Measurements from ENCODE around the gene PTPRU. TPM values are rescaled to one million over a fixed set of nuclear protein-coding genes. Genes with fewer than 3 reads are reported as not detected.
A peak's percentile ranks its signal among the peaks of the same experiment; 100 is the strongest.

Gene PTPRU
- total RNA-seq, 1 experiment from 2014 or later: not detected

DNA sequence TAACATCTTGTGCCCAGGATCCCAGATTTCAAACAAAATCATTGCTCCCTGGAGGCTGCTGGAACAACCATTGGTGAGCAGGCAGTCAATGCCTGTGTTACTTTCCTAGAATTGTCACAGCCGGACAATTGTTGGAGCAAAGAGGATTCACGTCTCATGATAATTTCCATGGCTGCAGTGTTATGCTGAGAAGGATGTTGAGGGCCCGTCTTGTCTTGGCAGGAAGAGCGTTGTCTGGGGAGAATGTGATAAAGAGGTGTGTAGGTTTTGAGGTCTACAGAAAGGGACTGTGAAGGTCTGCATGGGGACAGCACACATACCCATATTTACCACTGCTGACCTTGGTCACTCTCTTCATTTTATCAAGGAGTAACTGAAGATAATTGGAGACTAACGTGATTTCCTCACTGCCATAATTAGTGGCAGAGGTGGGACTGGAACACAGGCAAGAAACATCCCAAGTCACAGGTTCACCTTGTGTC lies 11.9 kb upstream of the PTPRU start:
- no peak overlapping the region for H3K9ac ChIP-seq (ENCODE audit: low read length)
- H3K9me2 ChIP-seq (replicated peaks; ENCODE audit: insufficient read depth, low read length): no peaks in the 10 kb centered on the region
- no peaks in the 10 kb centered on the region for H4K20me1 ChIP-seq (ENCODE audit: insufficient read depth, low read depth, low read length)
- H3K9me3 ChIP-seq (ENCODE audit: low read length): no peaks in the 10 kb centered on the region
- H3K36me3 ChIP-seq (ENCODE audit: insufficient read depth, low read length): no peaks in the 10 kb centered on the region
- no peak overlapping the region for H3K4me3 ChIP-seq (ENCODE audit: low read length)
- H3K79me2 ChIP-seq (ENCODE audit: low read length): peaks cover 43% of the 10 kb centered on the region
- H3K4me2 ChIP-seq (ENCODE audit: low read depth, low read length, poor library complexity, severe bottlenecking): no peak overlapping the region
- H2AFZ ChIP-seq (ENCODE audit: low read length): no peak overlapping the region
- H3K27me3 ChIP-seq (ENCODE audit: low read length): no peaks in the 10 kb centered on the region
- peaks cover 1% of the 10 kb centered on the region for H3K4me1 ChIP-seq (ENCODE audit: low read length)
- no peak for DNase-seq
- H3K27ac ChIP-seq (ENCODE audit: low read length): no peak overlapping the region

- no peak overlapping the region for H3K9ac ChIP-seq (ENCODE audit: low read length)
These were observed 11.0 kb upstream of the PTPRU start for GRCh38 chr1:29225361-29225760.

GRCh38 chr1:29227511-29227910 lies 8.8 kb upstream of the PTPRU start:
- Histone ChIP-seq H3K4me1 (ENCODE audit: low read length) (peaks cover 15% of the 10 kb centered on the region), H3K9me3 (ENCODE audit: low read length) (no peaks in the 10 kb centered on the region), H3K36me3 (ENCODE audit: insufficient read depth, low read length) (no peaks in the 10 kb centered on the region), H4K20me1 (ENCODE audit: insufficient read depth, low read depth, low read length) (no peaks in the 10 kb centered on the region), H3K27me3 (ENCODE audit: low read length) (no peaks in the 10 kb centered on the region), H3K27ac (ENCODE audit: low read length) (no peak overlapping the region), H3K9me2 (replicated peaks; ENCODE audit: insufficient read depth, low read length) (no peaks in the 10 kb centered on the region), H3K4me2 (ENCODE audit: low read depth, low read length, poor library complexity, severe bottlenecking) (no peak overlapping the region), H3K79me2 (ENCODE audit: low read length) (peaks cover 53% of the 10 kb centered on the region), H3K4me3 (ENCODE audit: low read length) (no peak overlapping the region), H2AFZ (ENCODE audit: low read length) (no peak overlapping the region), H3K9ac (ENCODE audit: low read length) (no peak overlapping the region)
- no peak for DNase-seq

More at GRCh38 chr1:29225361-29225760, 11.0 kb upstream of the PTPRU start:
- H4K20me1 ChIP-seq (ENCODE audit: insufficient read depth, low read depth, low read length): no peaks in the 10 kb centered on the region
- no peak overlapping the region for H2AFZ ChIP-seq (ENCODE audit: low read length)
- H3K9me2 ChIP-seq (replicated peaks; ENCODE audit: insufficient read depth, low read length): no peaks in the 10 kb centered on the region
- no peak overlapping the region for H3K4me2 ChIP-seq (ENCODE audit: low read depth, low read length, poor library complexity, severe bottlenecking)
- no peaks in the 10 kb centered on the region for H3K27me3 ChIP-seq (ENCODE audit: low read length)
- H3K36me3 ChIP-seq (ENCODE audit: insufficient read depth, low read length): no peaks in the 10 kb centered on the region
- H3K79me2 ChIP-seq (ENCODE audit: low read length): peaks cover 53% of the 10 kb centered on the region
- H3K27ac ChIP-seq (ENCODE audit: low read length): no peak overlapping the region
- H3K4me1 ChIP-seq (ENCODE audit: low read length): peaks cover 9% of the 10 kb centered on the region
- DNase-seq: no peak
- H3K9me3 ChIP-seq (ENCODE audit: low read length): no peaks in the 10 kb centered on the region
- H3K4me3 ChIP-seq (ENCODE audit: low read length): no peak overlapping the region

GRCh38 chr1:29230204-29230552 lies 6.1 kb upstream of the PTPRU start:
- H3K36me3 ChIP-seq (ENCODE audit: insufficient read depth, low read length): no peaks in the 10 kb centered on the region
- H3K27me3 ChIP-seq (ENCODE audit: low read length): no peaks in the 10 kb centered on the region
- no peaks in the 10 kb centered on the region for H3K9me2 ChIP-seq (replicated peaks; ENCODE audit: insufficient read depth, low read length)
- peak overlapping the region; percentile 84 for H3K9ac ChIP-seq (ENCODE audit: low read length)
- no peak overlapping the region for H3K27ac ChIP-seq (ENCODE audit: low read length)
- peak overlapping the region; percentile 81 for H3K4me3 ChIP-seq (ENCODE audit: low read length)
- no peaks in the 10 kb centered on the region for H4K20me1 ChIP-seq (ENCODE audit: insufficient read depth, low read depth, low read length)
- no peak overlapping the region; the same call in 1 of the 2 replicates for H2AFZ ChIP-seq (ENCODE audit: low read length)
- peaks cover 41% of the 10 kb centered on the region for H3K79me2 ChIP-seq (ENCODE audit: low read length)
- H3K4me1 ChIP-seq (ENCODE audit: low read length): peaks cover 24% of the 10 kb centered on the region
- H3K4me2 ChIP-seq (ENCODE audit: low read depth, low read length, poor library complexity, severe bottlenecking): peak overlapping the region; percentile 79
- no peak for DNase-seq
- no peaks in the 10 kb centered on the region for H3K9me3 ChIP-seq (ENCODE audit: low read length)

- H3K9me2 ChIP-seq (replicated peaks; ENCODE audit: insufficient read depth, low read length): no peaks in the 10 kb centered on the region
- H3K4me2 ChIP-seq (ENCODE audit: low read depth, low read length, poor library complexity, severe bottlenecking): peak within 1 kb of the TSS; percentile 79
- H3K9me3 ChIP-seq (ENCODE audit: low read length): no peaks in the 10 kb centered on the region
- H4K20me1 ChIP-seq (ENCODE audit: insufficient read depth, low read depth, low read length): no peaks in the 10 kb centered on the region
- no peak within 1 kb of the TSS for H3K27ac ChIP-seq (ENCODE audit: low read length)
- H3K79me2 ChIP-seq (ENCODE audit: low read length): peaks cover 36% of the 10 kb centered on the region
- H2AFZ ChIP-seq (ENCODE audit: low read length): peak within 1 kb of the TSS; percentile 74
- H3K36me3 ChIP-seq (ENCODE audit: insufficient read depth, low read length): no peaks in the 10 kb centered on the region
- peak within 1 kb of the TSS; percentile 84 for H3K9ac ChIP-seq (ENCODE audit: low read length)
- DNase-seq: peak; percentile 96
- H3K4me1 ChIP-seq (ENCODE audit: low read length): peaks cover 24% of the 10 kb centered on the region
- no peaks in the 10 kb centered on the region for H3K27me3 ChIP-seq (ENCODE audit: low read length)
- peak within 1 kb of the TSS; percentile 81 for H3K4me3 ChIP-seq (ENCODE audit: low read length)
These were observed 5.6 kb upstream of the PTPRU start, which contains the start of gene MECR for GRCh38 chr1:29230553-29231378. Gene MECR, minus strand, starts transcription at chr1:29230934. Its CDS starts 28 bp downstream, at chr1:29230906.

- H3K9ac ChIP-seq (ENCODE audit: low read length): no peak overlapping the region
These were observed 3.9 kb upstream of the PTPRU start for GRCh38 chr1:29232387-29232786.

GRCh38 chr1:29233693-29234092 lies 2.6 kb upstream of the PTPRU start:
- no peak overlapping the region for H3K9ac ChIP-seq (ENCODE audit: low read length)
- H3K9me3 ChIP-seq (ENCODE audit: low read length): no peaks in the 10 kb centered on the region
- no peak overlapping the region for H3K4me2 ChIP-seq (ENCODE audit: low read depth, low read length, poor library complexity, severe bottlenecking)
- H4K20me1 ChIP-seq (ENCODE audit: insufficient read depth, low read depth, low read length): no peaks in the 10 kb centered on the region
- peaks cover 31% of the 10 kb centered on the region for H3K4me1 ChIP-seq (ENCODE audit: low read length)
- H3K27me3 ChIP-seq (ENCODE audit: low read length): no peaks in the 10 kb centered on the region
- no peaks in the 10 kb centered on the region for H3K9me2 ChIP-seq (replicated peaks; ENCODE audit: insufficient read depth, low read length)
- H2AFZ ChIP-seq (ENCODE audit: low read length): no peak overlapping the region
- no peak overlapping the region for H3K27ac ChIP-seq (ENCODE audit: low read length)
- H3K79me2 ChIP-seq (ENCODE audit: low read length): peaks cover 19% of the 10 kb centered on the region
- DNase-seq: no peak
- no peaks in the 10 kb centered on the region for H3K36me3 ChIP-seq (ENCODE audit: insufficient read depth, low read length)
- no peak overlapping the region for H3K4me3 ChIP-seq (ENCODE audit: low read length)

More at GRCh38 chr1:29232387-29232786, 3.9 kb upstream of the PTPRU start:
- no peak overlapping the region for H2AFZ ChIP-seq (ENCODE audit: low read length)
- H3K79me2 ChIP-seq (ENCODE audit: low read length): peaks cover 30% of the 10 kb centered on the region
- H3K27ac ChIP-seq (ENCODE audit: low read length): no peak overlapping the region
- no peaks in the 10 kb centered on the region for H3K9me2 ChIP-seq (replicated peaks; ENCODE audit: insufficient read depth, low read length)
- H3K9me3 ChIP-seq (ENCODE audit: low read length): no peaks in the 10 kb centered on the region
- H3K4me2 ChIP-seq (ENCODE audit: low read depth, low read length, poor library complexity, severe bottlenecking): no peak overlapping the region
- H3K36me3 ChIP-seq (ENCODE audit: insufficient read depth, low read length): no peaks in the 10 kb centered on the region
- H3K4me1 ChIP-seq (ENCODE audit: low read length): peaks cover 31% of the 10 kb centered on the region
- no peak overlapping the region for H3K4me3 ChIP-seq (ENCODE audit: low read length)
- H4K20me1 ChIP-seq (ENCODE audit: insufficient read depth, low read depth, low read length): no peaks in the 10 kb centered on the region
- H3K27me3 ChIP-seq (ENCODE audit: low read length): no peaks in the 10 kb centered on the region
- no peak for DNase-seq

DNA sequence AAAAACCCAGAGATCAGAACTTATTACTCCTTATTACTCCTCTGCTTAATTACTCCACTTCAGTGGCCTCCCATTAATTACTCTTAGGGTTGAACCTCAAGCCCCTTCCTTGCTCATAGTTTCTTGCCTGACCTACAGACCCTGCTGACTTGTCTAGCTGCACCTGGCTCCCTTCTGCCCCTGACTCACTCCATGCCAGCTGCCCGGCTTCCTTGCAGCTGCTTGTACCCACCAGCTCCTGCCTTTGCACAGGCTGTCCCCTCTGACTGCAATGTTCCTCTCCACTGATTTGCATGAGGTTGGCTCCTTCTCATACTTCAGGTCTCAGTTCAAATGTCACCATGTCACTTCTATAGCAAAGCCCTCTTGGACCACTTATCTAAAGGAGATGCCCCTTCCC lies 1.9 kb upstream of the PTPRU start:
- DNase-seq: peak; percentile 52
- Histone ChIP-seq H2AFZ (ENCODE audit: low read length) (no peak overlapping the region), H4K20me1 (ENCODE audit: insufficient read depth, low read depth, low read length) (no peaks in the 10 kb centered on the region), H3K27ac (ENCODE audit: low read length) (no peak overlapping the region), H3K4me1 (ENCODE audit: low read length) (peaks cover 30% of the 10 kb centered on the region), H3K27me3 (ENCODE audit: low read length) (no peaks in the 10 kb centered on the region), H3K9ac (ENCODE audit: low read length) (no peak overlapping the region), H3K4me3 (ENCODE audit: low read length) (no peak overlapping the region), H3K9me3 (ENCODE audit: low read length) (no peaks in the 10 kb centered on the region), H3K9me2 (replicated peaks; ENCODE audit: insufficient read depth, low read length) (no peaks in the 10 kb centered on the region), H3K36me3 (ENCODE audit: insufficient read depth, low read length) (no peaks in the 10 kb centered on the region), H3K4me2 (ENCODE audit: low read depth, low read length, poor library complexity, severe bottlenecking) (peak overlapping the region; percentile 30), H3K79me2 (ENCODE audit: low read length) (peaks cover 12% of the 10 kb centered on the region)
